HL-60/S4 (cell line): ENCODE results near the gene GZMH.
"Not testable (repeated sequence)": the region's sequence is repeated elsewhere in the genome, so short reads cannot be mapped to it uniquely, and the experiment has no call there.

Source experiments
- in situ Hi-C: fragments of 300-500 bp; cut with MboI; formaldehyde crosslinking; loops from 2 replicates; pipeline ENCODE4 v1.14.3; 2022; ENCODE audit warnings: low sequenced_read_pairs

The GZMH gene

DNA sequence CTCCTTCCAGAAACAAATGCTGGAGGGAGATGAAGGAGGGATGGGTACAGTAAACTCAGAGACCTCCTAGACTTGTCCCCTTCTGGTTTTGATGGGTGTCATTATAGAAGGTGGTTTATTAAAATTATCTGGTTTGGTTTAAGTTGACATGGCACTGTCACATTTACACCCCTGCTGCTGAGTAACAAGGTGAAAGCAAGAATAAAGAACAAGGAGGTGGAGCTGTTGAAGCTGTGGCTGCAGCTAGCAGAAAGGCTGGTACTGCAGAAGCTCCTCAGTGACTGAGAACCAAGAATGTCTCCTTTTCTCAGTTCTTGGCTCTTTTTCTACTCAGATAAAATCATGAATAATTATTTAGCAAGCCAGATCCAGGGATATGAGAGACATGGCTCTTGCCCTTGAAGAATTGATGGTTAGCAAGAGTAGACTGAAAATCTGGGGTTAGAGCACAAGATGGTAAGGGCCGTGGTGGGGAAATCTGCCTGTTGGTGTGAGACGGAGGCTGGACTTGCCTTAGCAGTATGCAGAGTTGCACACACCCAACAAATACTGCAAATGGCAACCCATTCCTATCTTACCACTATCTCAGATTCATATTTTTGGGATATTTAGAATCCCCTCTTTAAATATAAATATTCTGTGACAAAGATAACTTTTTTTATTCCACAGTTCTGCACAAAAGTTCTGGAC lies at the start of gene GZMH:
GZMH (minus strand) TSS at position 31 of the 690 bp plus-strand sequence. CDS start 72 bp downstream, outside the sequence.
- in situ Hi-C loops = no loop called here

- in situ Hi-C loops = not testable (repeated sequence)
These were observed 38.9 kb upstream of the GZMH start for GRCh38 chr14:24648361-24648760.

DNA sequence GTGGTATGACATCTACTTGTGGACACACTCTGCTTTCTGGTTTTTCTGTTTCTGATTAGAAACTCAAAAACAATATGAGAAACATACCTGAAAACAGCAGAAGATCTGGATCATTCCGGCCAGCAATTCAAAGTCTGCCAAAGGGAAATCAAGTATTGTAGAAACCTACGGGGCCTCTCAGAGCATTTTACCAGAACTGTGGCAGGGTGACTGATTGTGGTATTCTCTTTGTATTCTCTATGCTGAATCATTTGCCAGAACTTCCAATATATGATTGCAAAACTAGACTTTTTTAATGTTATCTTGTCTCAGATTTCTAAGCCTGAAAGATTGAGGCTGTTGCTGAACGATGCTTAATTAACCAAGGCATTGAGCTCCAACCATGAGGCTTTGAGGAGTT lies 30.4 kb upstream of the GZMH start:
- in situ Hi-C loops = no loop called here

DNA sequence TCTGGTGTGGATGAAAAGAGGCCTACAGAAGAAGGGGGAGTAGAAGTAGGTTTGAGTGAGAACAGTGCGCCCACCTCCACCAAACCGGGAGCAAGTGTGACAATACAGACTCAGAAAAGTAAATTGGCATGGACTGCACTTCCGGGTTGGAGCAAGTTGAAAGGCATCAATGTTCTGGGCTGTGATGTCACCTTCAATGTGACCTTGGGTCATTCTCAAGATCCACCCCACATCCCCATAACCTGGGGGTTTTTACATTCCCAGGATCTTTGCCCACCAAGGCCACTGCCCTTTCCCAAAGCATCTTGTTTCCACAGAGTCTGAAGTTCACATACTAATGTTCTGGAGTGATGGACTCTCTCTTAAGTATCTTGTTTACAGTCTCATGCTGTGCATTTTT lies 29.8 kb upstream of the GZMH start:
- in situ Hi-C loops = no loop called here

- in situ Hi-C loops = no loop called here
These were observed 24.7 kb upstream of the GZMH start, which contains the start of gene GZMB for GRCh38 chr14:24634158-24634557. Gene GZMB (minus strand): TSS chr14:24634190. CDS start chr14:24634160, 30 bp downstream.

DNA sequence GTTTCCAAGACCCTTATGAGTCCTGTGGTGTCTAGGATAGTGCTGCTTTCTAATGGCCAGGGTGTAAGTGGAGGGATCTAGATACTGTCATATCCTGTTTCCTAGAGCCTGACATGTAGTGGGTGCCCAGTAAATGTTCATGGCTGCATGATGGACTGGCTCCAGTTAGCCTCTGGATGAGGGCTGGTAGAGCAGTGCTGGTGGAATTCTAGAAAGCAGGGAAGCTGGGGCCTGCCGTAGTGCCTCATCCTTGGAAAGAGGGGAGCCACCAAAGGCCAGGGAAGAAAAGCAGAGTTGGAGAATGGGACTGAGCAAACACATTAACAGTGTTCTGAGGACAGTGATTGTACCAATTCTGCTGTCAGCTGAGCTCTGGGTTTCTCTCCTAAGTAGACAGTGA lies 23.9 kb upstream of the GZMH start:
- in situ Hi-C loops = no loop called here

DNA sequence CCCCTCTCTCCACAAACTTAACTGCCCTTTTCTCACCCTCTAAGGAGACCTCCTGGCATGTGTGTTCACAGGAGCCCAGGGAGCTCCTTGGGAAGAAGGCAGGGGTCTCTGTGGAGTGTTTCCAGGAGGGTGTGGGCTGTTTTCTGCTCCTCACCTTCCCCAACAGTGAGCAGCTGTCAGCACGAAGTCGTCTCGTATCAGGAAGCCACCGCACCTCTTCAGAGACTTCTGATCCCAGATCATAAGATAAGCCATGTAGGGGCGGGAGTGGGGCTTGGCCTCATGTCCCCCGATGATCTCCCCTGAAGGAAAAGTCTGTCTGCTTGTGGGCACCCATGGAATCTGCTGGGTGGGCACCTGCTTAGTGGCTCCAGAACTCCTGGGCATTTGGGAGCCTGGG lies 23.3 kb upstream of the GZMH start:
- in situ Hi-C loops = no loop called here

DNA sequence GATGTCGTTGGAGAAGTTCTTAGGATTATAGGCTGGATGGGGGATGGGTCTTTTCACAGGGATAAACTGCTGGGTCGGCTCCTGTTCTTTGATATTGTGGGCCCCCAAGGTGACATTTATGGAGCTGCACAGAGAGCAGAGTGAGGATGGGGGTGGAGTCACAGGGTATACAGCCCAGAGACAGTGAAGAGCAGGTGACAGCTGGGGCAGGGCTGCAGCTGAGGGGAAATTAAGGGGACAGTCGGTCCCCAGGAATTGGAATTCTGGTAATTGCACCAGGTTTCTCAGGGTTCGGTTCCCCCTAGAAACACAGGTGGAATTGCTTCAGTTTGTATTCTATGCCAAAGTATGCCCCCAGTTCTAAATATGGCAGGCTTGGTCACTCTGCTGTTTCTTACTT lies 22.9 kb upstream of the GZMH start:
- in situ Hi-C loops = no loop called here

DNA sequence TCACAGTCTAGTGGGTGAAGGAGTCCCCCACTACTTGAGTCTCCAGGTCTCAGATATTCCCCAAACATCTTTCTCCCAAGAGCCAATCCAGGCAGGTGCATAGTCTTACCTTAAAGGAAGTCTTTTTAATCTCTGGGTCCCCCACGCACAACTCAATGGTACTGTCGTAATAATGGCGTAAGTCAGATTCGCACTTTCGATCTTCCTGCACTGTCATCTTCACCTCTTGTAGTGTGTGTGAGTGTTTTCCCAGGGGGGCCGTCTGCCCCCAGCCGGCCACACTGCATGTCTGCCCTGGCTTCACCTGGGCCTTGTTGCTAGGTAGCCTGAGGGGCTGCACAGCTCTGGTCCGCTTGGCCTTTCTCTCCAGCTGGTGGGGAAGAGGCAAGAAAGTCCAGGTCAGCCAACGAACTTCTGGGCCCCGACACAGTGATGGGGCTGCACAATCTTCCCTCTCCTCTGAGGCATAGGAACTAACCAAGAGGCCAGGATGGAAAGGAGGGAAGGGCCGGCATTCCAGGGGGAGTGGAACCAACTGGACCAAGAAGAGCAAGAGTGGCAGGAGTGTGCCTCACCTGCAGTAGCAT lies 22.4 kb upstream of the GZMH start:
- in situ Hi-C loops = no loop called here

GRCh38 chr14:24630872-24631477 lies 21.5 kb upstream of the GZMH start:
- in situ Hi-C loops = no loop called here

- in situ Hi-C loops = no loop called here
These were observed 20.8 kb upstream of the GZMH start for GRCh38 chr14:24630087-24630871.

DNA sequence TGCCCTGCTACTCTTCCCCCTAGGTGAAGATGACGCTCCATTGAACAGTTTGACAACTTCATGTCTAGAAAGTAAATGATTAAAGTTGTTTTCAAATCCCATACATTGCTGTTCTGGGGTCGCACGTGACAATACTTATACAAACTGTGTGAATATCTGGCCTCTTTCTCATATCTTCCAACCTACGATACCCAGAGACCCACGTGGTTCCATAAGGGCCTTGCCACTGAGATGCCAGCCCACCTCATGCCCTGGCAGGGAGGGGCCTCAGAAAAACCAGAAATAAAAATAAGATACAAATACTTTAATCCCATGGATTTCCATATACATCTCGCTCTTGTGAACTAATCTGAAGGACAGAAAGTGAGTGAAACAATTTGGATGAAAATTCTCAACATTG lies 20.0 kb upstream of the GZMH start:
- in situ Hi-C loops = no loop called here

DNA sequence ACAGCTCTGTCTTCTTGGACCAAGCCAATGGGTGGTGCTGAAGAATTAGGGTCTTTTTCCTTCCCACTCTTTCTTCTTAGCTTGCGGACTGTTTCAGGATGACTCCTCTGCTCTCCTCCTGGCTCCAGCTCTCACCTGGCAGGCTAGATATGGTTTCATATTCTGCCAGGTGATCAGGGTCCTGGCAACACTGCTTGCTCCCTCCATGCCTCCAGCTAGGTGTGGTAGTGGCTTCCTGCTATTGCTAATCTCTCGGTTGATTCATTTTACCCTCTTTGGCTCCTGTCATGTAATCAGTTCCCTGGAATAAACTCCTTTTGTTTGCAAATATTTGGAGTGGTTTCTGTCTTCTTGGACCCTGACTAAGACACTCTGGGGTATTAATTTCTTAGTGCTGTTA lies 4.3 kb upstream of the GZMH start:
- in situ Hi-C loops = no loop called here

GRCh38 chr14:24613241-24613640 lies 3.8 kb upstream of the GZMH start:
- in situ Hi-C loops = no loop called here

GRCh38 chr14:24612196-24612595 lies 2.7 kb upstream of the GZMH start:
- in situ Hi-C loops = no loop called here

DNA sequence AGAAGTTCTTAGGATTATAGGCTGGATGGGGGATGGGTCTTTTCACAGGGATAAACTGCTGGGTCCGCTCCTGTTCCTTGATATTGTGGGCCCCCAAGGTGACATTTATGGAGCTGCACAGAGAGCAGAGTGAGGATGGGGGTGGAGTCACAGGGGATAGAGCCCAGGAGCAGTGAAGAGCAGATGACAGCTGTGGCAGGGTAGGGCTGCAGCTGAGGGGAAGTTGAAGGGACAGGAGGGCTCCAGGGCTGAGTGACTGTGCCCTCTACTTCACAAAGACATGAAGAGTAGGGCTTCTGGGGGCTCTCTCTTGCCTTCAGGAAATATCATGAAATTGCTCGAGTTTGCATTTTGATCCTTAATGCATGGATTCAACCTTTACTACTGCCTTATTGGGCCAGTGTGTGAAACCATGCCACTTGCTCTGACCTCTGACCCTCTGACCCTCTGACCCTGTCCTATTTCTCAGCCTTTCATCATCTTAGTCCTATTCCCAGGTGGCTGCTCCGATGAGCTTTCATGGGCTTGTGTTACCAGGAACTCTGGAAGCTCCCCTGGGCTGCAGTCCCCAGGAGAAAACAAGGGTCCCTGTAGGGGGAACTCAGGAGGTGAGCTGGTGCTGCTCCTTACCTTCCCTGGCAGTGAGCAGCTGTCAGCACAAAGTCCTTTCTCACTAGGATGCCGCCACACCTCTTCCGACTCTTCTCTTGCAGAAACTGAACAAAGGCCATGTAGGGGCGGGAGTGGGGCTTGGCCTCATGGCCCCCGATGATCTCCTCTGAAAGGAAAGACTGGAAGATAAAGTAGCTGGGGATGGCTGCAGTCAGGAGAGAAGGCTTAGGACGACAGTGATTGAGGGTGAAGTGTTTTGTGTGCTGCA lies 1.6 kb downstream of the GZMH start:
- in situ Hi-C loops = no loop called here

GRCh38 chr14:24607081-24607480 lies 2.4 kb downstream of the GZMH start:
- in situ Hi-C loops = no loop called here

- in situ Hi-C loops = no loop called here
These were observed 3.2 kb downstream of the GZMH start for GRCh38 chr14:24606297-24606696.

GRCh38 chr14:24605435-24606190 lies 3.9 kb downstream of the GZMH start:
- in situ Hi-C loops = no loop called here

- in situ Hi-C loops = no loop called here
These were observed 12.1 kb downstream of the GZMH start for GRCh38 chr14:24597403-24597802.
